Chondrocyte (in vitro differentiated cells): ENCODE measurements around the gene SYNGR1. TPM values are rescaled to one million over a fixed set of nuclear protein-coding genes. Genes with fewer than 3 reads are reported as not detected.

Source experiments
- DNase-seq: peaks from one replicate; pipeline ENCODE4 v3.0.0; 2021; ENCODE audit warnings: mixed read lengths, low spot score
- H3K27ac Mint-ChIP-seq: one replicate; pipeline ENCODE4 v1.8.0; 2021; ENCODE audit warnings: mild to moderate bottlenecking, moderate library complexity, mixed read lengths; ENCODE audit not compliant: unreplicated experiment
- H3K27me3 Mint-ChIP-seq: 2 replicates; pipeline ENCODE4 v1.8.0; 2021; ENCODE audit warnings: low read depth, mixed read lengths
- H3K36me3 Mint-ChIP-seq: 2 replicates; pipeline ENCODE4 v1.8.0; 2021; ENCODE audit warnings: low read depth, mixed read lengths
- H3K4me1 Mint-ChIP-seq: 2 replicates; pipeline ENCODE4 v1.8.0; 2021; ENCODE audit warnings: low read depth, mild to moderate bottlenecking, mixed read lengths
- H3K4me3 Mint-ChIP-seq: one replicate; pipeline ENCODE4 v1.8.0; 2021; ENCODE audit warnings: mild to moderate bottlenecking, moderate library complexity, mixed read lengths; ENCODE audit not compliant: unreplicated experiment
- H3K9me3 Mint-ChIP-seq: 2 replicates; pipeline ENCODE4 v1.8.0; 2021; ENCODE audit warnings: low read depth, mixed read lengths
- long read RNA-seq: library from polyadenylated mRNA; stranded (forward); transcript quantifications from one replicate; pipeline ENCODE4 v2.0.0, GENCODE V29; 2021
- total RNA-seq: library from RNA; stranded (reverse); gene quantifications from 3 replicates; pipeline ENCODE4 v1.2.1, GENCODE V29; 2021
- TF ChIP-seq, protein P1 (sequence below): fragments of 200-600 bp; sonication (generic); IDR thresholded peaks from 2 replicates; pipeline ENCODE4 v1.5.0; 2021; ENCODE audit warnings: antibody characterized with exemption, mild to moderate bottlenecking, moderate library complexity

Gene SYNGR1
- 15.0 to 18.4 TPM (median 16.5 TPM) in 3 replicates for total RNA-seq
- long read RNA-seq, full-length matches to known transcripts, result 23 of 36 reads
- long read RNA-seq, partial matches to known transcripts, result 4 of 36 reads
- long read RNA-seq, other reads (novel, unspliced or antisense), result 9 of 36 reads

DNA sequence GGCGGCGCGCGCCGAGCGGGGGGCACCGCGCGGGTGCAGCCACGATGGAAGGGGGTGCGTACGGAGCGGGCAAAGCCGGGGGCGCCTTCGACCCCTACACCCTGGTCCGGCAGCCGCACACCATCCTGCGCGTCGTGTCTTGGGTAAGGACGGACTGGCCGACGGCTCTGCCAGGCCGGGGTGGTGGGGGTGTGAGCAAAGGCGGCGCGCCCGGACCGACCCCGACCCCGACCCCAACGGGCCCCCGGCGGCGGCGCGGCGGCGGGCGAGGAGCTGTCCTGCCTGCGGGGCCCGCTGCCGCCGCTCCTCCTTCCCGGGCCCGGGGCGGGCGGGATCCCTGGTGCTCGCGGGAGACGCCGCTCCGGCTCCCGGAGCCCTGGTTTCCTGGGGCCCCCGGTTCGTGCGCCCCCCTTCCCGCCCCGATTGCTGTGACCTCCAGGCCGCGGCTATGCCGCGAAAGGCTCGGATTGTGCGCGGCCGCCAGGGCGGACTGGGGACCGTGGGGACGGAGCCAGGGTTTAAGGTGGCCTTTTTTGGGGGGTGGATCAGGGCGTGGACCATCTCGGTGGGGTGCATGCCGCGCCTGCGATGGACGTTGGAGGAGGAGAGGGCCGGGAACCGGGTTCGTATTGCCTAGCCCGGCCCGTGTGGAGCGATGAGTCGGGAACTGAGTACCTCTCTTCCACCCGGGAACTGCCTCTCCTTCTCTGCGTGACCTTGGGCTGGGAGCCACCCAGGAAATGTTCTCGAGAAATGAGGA is at the start of gene SYNGR1:
Gene SYNGR1 (plus strand): TSS at position 25 of the 760 bp plus-strand sequence. CDS start 20 bp downstream, at position 45.
- peaks cover 22% of the 10 kb centered on the region for H3K4me1 Mint-ChIP-seq
- peak within 1 kb of the TSS; percentile 12 for H3K27ac Mint-ChIP-seq
- TF ChIP-seq, protein P1, sequence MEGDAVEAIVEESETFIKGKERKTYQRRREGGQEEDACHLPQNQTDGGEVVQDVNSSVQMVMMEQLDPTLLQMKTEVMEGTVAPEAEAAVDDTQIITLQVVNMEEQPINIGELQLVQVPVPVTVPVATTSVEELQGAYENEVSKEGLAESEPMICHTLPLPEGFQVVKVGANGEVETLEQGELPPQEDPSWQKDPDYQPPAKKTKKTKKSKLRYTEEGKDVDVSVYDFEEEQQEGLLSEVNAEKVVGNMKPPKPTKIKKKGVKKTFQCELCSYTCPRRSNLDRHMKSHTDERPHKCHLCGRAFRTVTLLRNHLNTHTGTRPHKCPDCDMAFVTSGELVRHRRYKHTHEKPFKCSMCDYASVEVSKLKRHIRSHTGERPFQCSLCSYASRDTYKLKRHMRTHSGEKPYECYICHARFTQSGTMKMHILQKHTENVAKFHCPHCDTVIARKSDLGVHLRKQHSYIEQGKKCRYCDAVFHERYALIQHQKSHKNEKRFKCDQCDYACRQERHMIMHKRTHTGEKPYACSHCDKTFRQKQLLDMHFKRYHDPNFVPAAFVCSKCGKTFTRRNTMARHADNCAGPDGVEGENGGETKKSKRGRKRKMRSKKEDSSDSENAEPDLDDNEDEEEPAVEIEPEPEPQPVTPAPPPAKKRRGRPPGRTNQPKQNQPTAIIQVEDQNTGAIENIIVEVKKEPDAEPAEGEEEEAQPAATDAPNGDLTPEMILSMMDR, result peak; percentile 32
- no peaks in the 10 kb centered on the region for H3K9me3 Mint-ChIP-seq
- H3K4me3 Mint-ChIP-seq, result peak within 1 kb of the TSS; percentile 79
- H3K27me3 Mint-ChIP-seq, result no peaks in the 10 kb centered on the region
- H3K36me3 Mint-ChIP-seq, result no peaks in the 10 kb centered on the region
- DNase-seq, result no peak

- H3K4me3 Mint-ChIP-seq, result no peak overlapping the region
- H3K27ac Mint-ChIP-seq, result peak overlapping the region; percentile 76
- H3K4me1 Mint-ChIP-seq, result peaks cover 60% of the 10 kb centered on the region
- no peaks in the 10 kb centered on the region for H3K27me3 Mint-ChIP-seq
- no peaks in the 10 kb centered on the region for H3K36me3 Mint-ChIP-seq
- TF ChIP-seq, protein P1, result no peak
- no peak for DNase-seq
- no peaks in the 10 kb centered on the region for H3K9me3 Mint-ChIP-seq
Measured at GRCh38 chr22:39300186-39300830, 49.5 kb upstream of the SYNGR1 start.

- Mint-ChIP-seq H3K36me3 (no peaks in the 10 kb centered on the region), H3K4me1 (peaks cover 56% of the 10 kb centered on the region), H3K4me3 (no peak overlapping the region), H3K9me3 (no peaks in the 10 kb centered on the region), H3K27me3 (no peaks in the 10 kb centered on the region), H3K27ac (no peak overlapping the region)
- TF ChIP-seq, protein P1, result no peak
- DNase-seq, result no peak
Measured at GRCh38 chr22:39301108-39301507, 48.7 kb upstream of the SYNGR1 start.

- no peak for DNase-seq
- TF ChIP-seq, protein P1, result no peak
- no peaks in the 10 kb centered on the region for H3K27me3 Mint-ChIP-seq
- H3K4me1 Mint-ChIP-seq, result peaks cover 54% of the 10 kb centered on the region
- no peak overlapping the region for H3K27ac Mint-ChIP-seq
- no peak overlapping the region for H3K4me3 Mint-ChIP-seq
- peaks cover 2% of the 10 kb centered on the region for H3K36me3 Mint-ChIP-seq
- no peaks in the 10 kb centered on the region for H3K9me3 Mint-ChIP-seq
Measured at GRCh38 chr22:39301926-39302325, 47.9 kb upstream of the SYNGR1 start.

DNA sequence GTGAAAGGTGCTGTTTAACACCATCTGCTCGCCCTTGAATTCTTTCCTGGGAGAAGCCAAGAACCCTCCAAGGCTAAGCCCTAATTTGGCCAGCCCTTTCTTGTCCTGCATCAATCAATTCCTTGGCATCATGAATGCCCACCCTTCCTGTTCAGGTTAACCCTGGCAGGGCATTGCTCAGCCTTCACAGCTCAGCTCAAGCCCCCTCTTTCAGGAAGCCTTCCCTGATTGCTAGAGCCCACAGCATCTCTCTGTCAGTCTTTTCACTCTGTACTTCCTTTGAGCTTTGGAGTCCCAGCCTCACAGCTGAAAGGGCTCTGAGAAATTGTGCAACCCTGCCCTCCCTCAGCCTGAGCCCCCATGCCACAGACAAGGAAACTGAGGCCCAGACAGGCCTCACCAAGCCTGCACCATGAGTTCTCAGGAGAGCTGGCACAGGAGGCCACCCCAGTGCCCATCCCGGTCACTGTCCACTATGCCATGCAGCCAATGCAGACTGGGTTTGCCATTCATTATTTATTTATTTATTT is 47.3 kb upstream of the SYNGR1 start:
- TF ChIP-seq, protein P1, result no peak
- no peak for DNase-seq
- H3K36me3 Mint-ChIP-seq, result peaks cover 2% of the 10 kb centered on the region

More for the DNA sequence above, 47.3 kb upstream of the SYNGR1 start:
- Mint-ChIP-seq H3K27me3 (no peaks in the 10 kb centered on the region), H3K4me3 (no peak overlapping the region), H3K9me3 (no peaks in the 10 kb centered on the region), H3K4me1 (peaks cover 48% of the 10 kb centered on the region), H3K27ac (no peak overlapping the region)
